Mesenchymal stem cell (in vitro differentiated cells and primary cell): ENCODE data around the gene DCANP1. TPM values are rescaled to one million over a fixed set of nuclear protein-coding genes. Genes with fewer than 3 reads are reported as not detected.

Experiments used
- DNase-seq: peaks from one replicate; pipeline ENCODE4 v3.0.0-alpha.2; 2013
- H2AFZ ChIP-seq: one replicate; pipeline ENCODE4 v1.6.1; 2013; ENCODE audit warnings: low read depth, mild to moderate bottlenecking, control low read depth, inconsistent platforms, low read length, moderate library complexity
- H2AK5ac ChIP-seq: 2 replicates; pipeline ENCODE4 v1.6.1; 2013; ENCODE audit warnings: low read length, moderate library complexity, mild to moderate bottlenecking, inconsistent platforms; ENCODE audit not compliant: severe bottlenecking
- H2BK120ac ChIP-seq: one replicate; pipeline ENCODE4 v1.6.1; 2013; ENCODE audit warnings: low read depth, mild to moderate bottlenecking, inconsistent platforms, low read length, moderate library complexity
- H2BK12ac ChIP-seq, 2 experiments: one replicate each; pipeline ENCODE4 v1.6.1; 2013; ENCODE audit warnings: inconsistent platforms in 2 of 2, low read length in 2 of 2, mild to moderate bottlenecking in 2 of 2, moderate library complexity in 2 of 2, control low read depth in 1 of 2
- H2BK15ac ChIP-seq: one replicate; pipeline ENCODE4 v1.6.1; 2013; ENCODE audit warnings: mild to moderate bottlenecking, low read depth, inconsistent platforms; ENCODE audit not compliant: poor library complexity, severe bottlenecking
- H2BK5ac ChIP-seq: 2 replicates; pipeline ENCODE4 v1.6.1; 2013; ENCODE audit warnings: low read depth, mild to moderate bottlenecking, low read length, control low read depth, inconsistent platforms; ENCODE audit not compliant: poor library complexity, severe bottlenecking
- H3K14ac ChIP-seq, 2 experiments: one replicate each; pipeline ENCODE4 v1.6.1; 2013; ENCODE audit warnings: inconsistent platforms in 2 of 2, low read length in 2 of 2, control low read depth in 1 of 2, mild to moderate bottlenecking in 1 of 2, moderate library complexity in 1 of 2
- H3K18ac ChIP-seq, 2 experiments: one replicate each; pipeline ENCODE4 v1.6.1; 2013; ENCODE audit warnings: inconsistent platforms in 2 of 2, low read length in 2 of 2, control low read depth in 1 of 2, low read depth in 1 of 2, mild to moderate bottlenecking in 1 of 2
- H3K23ac ChIP-seq, 2 experiments: one replicate each; pipeline ENCODE4 v1.6.1; 2013; ENCODE audit warnings: inconsistent platforms in 2 of 2, low read length in 2 of 2, mild to moderate bottlenecking in 2 of 2, moderate library complexity in 2 of 2, control low read depth in 1 of 2
- H3K27ac ChIP-seq: 2 replicates; pipeline ENCODE4 v1.5.1; 2013; ENCODE audit warnings: mild to moderate bottlenecking, moderate library complexity, low read length, control low read depth, inconsistent platforms; ENCODE audit not compliant: poor library complexity, severe bottlenecking
- H3K27me3 ChIP-seq, 2 experiments: 2 replicates each; pipeline versions ENCODE4 v1.6.1 to v1.7.0; 2013; ENCODE audit warnings: low read length in 2 of 2, mild to moderate bottlenecking in 2 of 2, moderate library complexity in 2 of 2, control low read depth in 1 of 2, inconsistent platforms in 1 of 2; ENCODE audit not compliant: control insufficient read depth in 1 of 2, insufficient read depth in 1 of 2
- H3K36me3 ChIP-seq, 2 experiments: 2 replicates each; pipeline versions ENCODE4 v1.6.1 to v1.7.0; 2013; ENCODE audit warnings: low read length in 2 of 2, control low read depth in 1 of 2, inconsistent platforms in 1 of 2, low read depth in 1 of 2, mild to moderate bottlenecking in 1 of 2; ENCODE audit not compliant: insufficient read depth in 2 of 2, control insufficient read depth in 1 of 2
- H3K4ac ChIP-seq, 2 experiments: one replicate each; pipeline ENCODE4 v1.6.1; 2013; ENCODE audit warnings: inconsistent platforms in 2 of 2, low read length in 2 of 2, mild to moderate bottlenecking in 2 of 2, moderate library complexity in 2 of 2, control low read depth in 1 of 2, low read depth in 1 of 2
- H3K4me1 ChIP-seq: 2 replicates; pipeline ENCODE4 v1.6.1; 2013; ENCODE audit warnings: low read depth, low read length, control low read depth; ENCODE audit not compliant: control insufficient read depth, insufficient read depth
- H3K4me2 ChIP-seq: 2 replicates; pipeline ENCODE4 v1.6.1; 2013; ENCODE audit warnings: low read length, mild to moderate bottlenecking, inconsistent platforms; ENCODE audit not compliant: poor library complexity, severe bottlenecking
- H3K4me3 ChIP-seq, 2 experiments: 2 replicates each; pipeline versions ENCODE4 v1.5.1 to v1.7.0; 2013; ENCODE audit warnings: low read length in 2 of 2, mild to moderate bottlenecking in 2 of 2, control low read depth in 1 of 2, low read depth in 1 of 2; ENCODE audit not compliant: insufficient read depth in 1 of 2
- H3K79me1 ChIP-seq: replicated peaks from 2 replicates; pipeline ENCODE4 v1.6.1; 2013; ENCODE audit warnings: mild to moderate bottlenecking, control low read depth, low read length, inconsistent platforms; ENCODE audit not compliant: poor library complexity, severe bottlenecking
- H3K9ac ChIP-seq: 2 replicates; pipeline ENCODE4 v1.7.0; 2013; ENCODE audit warnings: mild to moderate bottlenecking, low read length, moderate library complexity
- H3K9me3 ChIP-seq: 2 replicates; pipeline ENCODE4 v1.7.0; 2013; ENCODE audit warnings: mild to moderate bottlenecking, low read length; ENCODE audit not compliant: control insufficient read depth
- H4K8ac ChIP-seq: one replicate; pipeline ENCODE4 v1.6.1; 2013; ENCODE audit warnings: inconsistent platforms, mild to moderate bottlenecking, low read length, moderate library complexity
- H4K91ac ChIP-seq: one replicate; pipeline ENCODE4 v1.6.1; 2013; ENCODE audit warnings: mild to moderate bottlenecking, low read length, inconsistent platforms
- WGBS: methylation state at CpG from one replicate; pipeline ENCODE4 v1.1.7; 2013; ENCODE audit warnings: mixed read lengths; 5-methylcytosine and 5-hydroxymethylcytosine counted together
- small RNA-seq: library from polyadenylated mRNA; stranded (forward); fragments of <200 nt; extraction: miRNeasy Mini kit (QIAGEN cat#:217004); gene quantifications from one replicate; pipeline ENCODE3, GENCODE V24; 2013; ENCODE audit warnings: low read depth

Gene DCANP1

DNA sequence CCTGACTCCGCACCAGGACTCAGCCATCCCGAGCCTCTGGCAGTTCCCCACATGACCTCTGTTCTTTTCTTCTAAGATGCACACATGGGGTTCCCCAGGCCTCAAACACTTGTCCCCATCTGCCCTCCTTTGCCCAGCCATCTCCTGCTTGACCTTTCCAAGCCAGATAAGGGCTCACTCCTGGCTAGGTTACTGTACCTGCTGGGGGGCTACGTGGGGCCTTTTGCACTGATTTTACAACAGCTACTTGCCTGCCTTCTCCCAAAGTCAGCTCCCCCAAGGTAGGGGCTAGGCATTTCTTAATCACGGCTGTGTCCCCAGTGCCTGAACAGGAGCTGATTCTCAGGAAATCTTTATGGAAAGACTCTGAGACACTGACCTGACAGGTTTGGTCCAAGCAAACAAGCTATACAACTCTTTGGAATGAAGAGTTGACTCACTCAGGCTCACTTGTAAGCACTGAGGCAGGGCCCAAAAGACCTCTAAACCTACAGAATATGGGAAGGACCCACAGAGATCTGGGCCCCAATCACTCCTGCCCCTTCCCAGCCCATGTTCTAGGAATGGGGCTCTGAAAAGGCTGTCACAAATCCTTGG, 50.6 kb downstream of the DCANP1 start:
- Histone ChIP-seq H3K79me1 (peaks cover 3% of the 10 kb centered on the region), H3K4me1 (peaks cover 33% of the 10 kb centered on the region), H3K14ac (no peak overlapping the region), H3K36me3 (peaks cover 0 to 7% of the 10 kb centered on the region in 2 experiments), H3K27ac (no peak overlapping the region), H2BK12ac (peak overlapping the region in 1 of 2 experiments; percentile 6), H3K4me2 (no peak overlapping the region), H3K9me3 (no peaks in the 10 kb centered on the region), H4K91ac (no peak overlapping the region), H2AK5ac (no peak overlapping the region), H3K27me3 (no peaks in the 10 kb centered on the region), H2BK15ac (no peak overlapping the region), H2BK120ac (no peak overlapping the region), H2BK5ac (no peak overlapping the region), H2AFZ (no peak overlapping the region), H3K4me3 (no peak overlapping the region), H3K9ac (peak overlapping the region; percentile 95), H3K4ac (no peak overlapping the region), H4K8ac (no peak overlapping the region), H3K23ac (no peak overlapping the region), H3K18ac (no peak overlapping the region)
- WGBS: 96% methylated on average over 4 of the region's 4 CpGs
- DNase-seq: no peak

DNA sequence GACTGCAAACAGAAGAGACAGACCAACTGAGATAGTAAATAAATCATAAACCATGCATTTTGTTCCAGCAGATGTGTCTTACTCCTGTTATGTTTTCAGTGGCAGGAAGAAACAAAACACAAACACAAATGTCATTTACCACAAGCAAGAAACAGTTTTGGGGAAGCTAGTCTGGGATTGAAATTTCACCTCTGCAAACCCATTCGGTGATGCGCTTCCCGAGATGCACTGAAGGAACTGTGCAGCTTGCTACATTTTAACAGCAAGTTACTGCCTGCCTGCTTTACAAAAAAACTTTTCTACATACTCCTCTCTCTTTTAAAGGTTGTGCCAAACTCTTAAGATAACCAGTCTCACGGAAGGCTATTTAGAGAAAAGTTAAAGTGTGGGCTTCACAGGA, 51.3 kb downstream of the DCANP1 start:
- no peak overlapping the region for H3K4me2 ChIP-seq
- no peak overlapping the region for H2AK5ac ChIP-seq
- no peak overlapping the region for H2AFZ ChIP-seq
- peaks cover 3% of the 10 kb centered on the region for H3K79me1 ChIP-seq
- peaks cover 0 to 7% of the 10 kb centered on the region in 2 experiments for H3K36me3 ChIP-seq
- no peak overlapping the region for H3K4ac ChIP-seq
- no peak overlapping the region for H3K4me3 ChIP-seq
- DNase-seq: no peak
- no peak overlapping the region for H4K8ac ChIP-seq
- H3K27ac ChIP-seq: no peak overlapping the region
- no peak overlapping the region for H2BK120ac ChIP-seq
- no peak overlapping the region for H4K91ac ChIP-seq
- H3K4me1 ChIP-seq: peaks cover 36% of the 10 kb centered on the region
- H3K9me3 ChIP-seq: no peaks in the 10 kb centered on the region
- no peak overlapping the region for H3K14ac ChIP-seq
- no peak overlapping the region for H2BK12ac ChIP-seq
- H3K27me3 ChIP-seq: no peaks in the 10 kb centered on the region
- H3K23ac ChIP-seq: no peak overlapping the region
- no peak overlapping the region for H2BK5ac ChIP-seq
- H3K9ac ChIP-seq: no peak overlapping the region
- WGBS: 91% methylated on average over 4 of the region's 4 CpGs
- no peak overlapping the region for H2BK15ac ChIP-seq
- no peak overlapping the region for H3K18ac ChIP-seq

DNA sequence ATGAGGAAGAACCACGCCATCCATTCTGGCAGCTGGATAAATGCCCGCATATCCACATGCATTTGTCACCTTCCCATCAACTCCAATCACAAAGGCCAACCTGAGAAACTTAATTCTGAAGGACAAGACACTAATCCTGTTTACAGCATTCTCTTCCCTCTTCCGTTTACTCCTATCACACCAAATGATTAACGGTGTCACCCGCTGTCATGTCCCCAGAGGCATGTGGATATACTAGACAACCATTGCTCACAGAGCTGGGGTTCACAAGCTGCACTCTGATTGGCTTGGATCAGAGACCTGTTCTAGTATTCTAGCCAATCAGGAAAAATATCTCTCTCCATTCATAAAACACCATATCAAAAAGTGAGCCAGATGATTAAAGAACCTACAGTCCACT, 51.7 kb downstream of the DCANP1 start:
- no peak for DNase-seq
- no peak overlapping the region for H2BK120ac ChIP-seq
- no peaks in the 10 kb centered on the region for H3K27me3 ChIP-seq
- H3K79me1 ChIP-seq: peaks cover 3% of the 10 kb centered on the region
- H3K27ac ChIP-seq: no peak overlapping the region
- WGBS: 73% methylated on average over 5 of the region's 5 CpGs
- no peak overlapping the region for H2BK5ac ChIP-seq
- H2AK5ac ChIP-seq: no peak overlapping the region
- H3K36me3 ChIP-seq: peaks cover 0 to 7% of the 10 kb centered on the region in 2 experiments
- no peak overlapping the region for H2BK12ac ChIP-seq
- H2BK15ac ChIP-seq: peak overlapping the region; percentile 26
- H3K9ac ChIP-seq: no peak overlapping the region
- no peak overlapping the region for H4K91ac ChIP-seq
- no peak overlapping the region for H3K14ac ChIP-seq
- no peak overlapping the region for H4K8ac ChIP-seq
- H3K18ac ChIP-seq: no peak overlapping the region
- no peaks in the 10 kb centered on the region for H3K9me3 ChIP-seq
- peaks cover 40% of the 10 kb centered on the region for H3K4me1 ChIP-seq
- no peak overlapping the region for H3K23ac ChIP-seq
- H3K4me2 ChIP-seq: no peak overlapping the region
- H3K4me3 ChIP-seq: no peak overlapping the region
- no peak overlapping the region for H2AFZ ChIP-seq
- no peak overlapping the region for H3K4ac ChIP-seq

Small RNA genes lying within 50 kb of the gene (small RNA-seq; reads per million reads assigned to genes)
- gene DCANP1: not detected
